ENCODE measurements around the gene XXYLT1.

The XXYLT1 gene

GRCh38 chr3:195270079-195270816 lies 711 bp downstream of the XXYLT1 start (continued):
- no peak; the same call in 1 of the 2 replicates for TF ChIP-seq CTCF (tag by site-specific recombination; IDR thresholded peaks at IDR 0.05)
- no peak for TF ChIP-seq ZNF140 (tag by site-specific recombination; IDR thresholded peaks at IDR 0.05)
- peak; percentile 25; the same call in 1 of the 2 replicates for TF ChIP-seq SCRT2 (tag by site-specific recombination; IDR thresholded peaks at IDR 0.05)
- peak; percentile 24; the same call in 1 of the 2 replicates for TF ChIP-seq SP3 (tag by site-specific recombination; IDR thresholded peaks at IDR 0.05)
- peak; percentile 46 for TF ChIP-seq ZBTB8A (tag by site-specific recombination; IDR thresholded peaks at IDR 0.05)
- TF ChIP-seq ZNF23 (tag by site-specific recombination; IDR thresholded peaks at IDR 0.05; ENCODE audit: borderline replicate concordance), result no peak
- peak; percentile 91 for TF ChIP-seq KLF9 (tag by site-specific recombination; IDR thresholded peaks at IDR 0.05; ENCODE audit: low read depth)
- TF ChIP-seq, protein P1, sequence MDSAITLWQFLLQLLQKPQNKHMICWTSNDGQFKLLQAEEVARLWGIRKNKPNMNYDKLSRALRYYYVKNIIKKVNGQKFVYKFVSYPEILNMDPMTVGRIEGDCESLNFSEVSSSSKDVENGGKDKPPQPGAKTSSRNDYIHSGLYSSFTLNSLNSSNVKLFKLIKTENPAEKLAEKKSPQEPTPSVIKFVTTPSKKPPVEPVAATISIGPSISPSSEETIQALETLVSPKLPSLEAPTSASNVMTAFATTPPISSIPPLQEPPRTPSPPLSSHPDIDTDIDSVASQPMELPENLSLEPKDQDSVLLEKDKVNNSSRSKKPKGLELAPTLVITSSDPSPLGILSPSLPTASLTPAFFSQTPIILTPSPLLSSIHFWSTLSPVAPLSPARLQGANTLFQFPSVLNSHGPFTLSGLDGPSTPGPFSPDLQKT (IDR thresholded peaks at IDR 0.05; ENCODE audit: borderline replicate concordance, low read depth, low read length), result no peak
- TF ChIP-seq ZNF146 (tag by site-specific recombination; IDR thresholded peaks at IDR 0.05), result peak; percentile 26
- TF ChIP-seq, protein P2, sequence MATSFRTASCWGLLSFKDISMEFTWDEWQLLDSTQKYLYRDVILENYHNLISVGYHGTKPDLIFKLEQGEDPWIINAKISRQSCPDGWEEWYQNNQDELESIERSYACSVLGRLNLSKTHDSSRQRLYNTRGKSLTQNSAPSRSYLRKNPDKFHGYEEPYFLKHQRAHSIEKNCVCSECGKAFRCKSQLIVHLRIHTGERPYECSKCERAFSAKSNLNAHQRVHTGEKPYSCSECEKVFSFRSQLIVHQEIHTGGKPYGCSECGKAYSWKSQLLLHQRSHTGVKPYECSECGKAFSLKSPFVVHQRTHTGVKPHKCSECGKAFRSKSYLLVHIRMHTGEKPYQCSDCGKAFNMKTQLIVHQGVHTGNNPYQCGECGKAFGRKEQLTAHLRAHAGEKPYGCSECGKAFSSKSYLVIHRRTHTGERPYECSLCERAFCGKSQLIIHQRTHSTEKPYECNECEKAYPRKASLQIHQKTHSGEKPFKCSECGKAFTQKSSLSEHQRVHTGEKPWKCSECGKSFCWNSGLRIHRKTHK (tag by site-specific recombination; IDR thresholded peaks at IDR 0.05), result no peak
- peak; percentile 71 for TF ChIP-seq ZBTB17 (tag by site-specific recombination; IDR thresholded peaks at IDR 0.05)
- TF ChIP-seq ZNF654 (tag by site-specific recombination; IDR thresholded peaks at IDR 0.05; ENCODE audit: low read depth), result no peak
- peak; percentile 65 for TF ChIP-seq ZNF335 (tag by site-specific recombination; conservative IDR thresholded peaks at IDR 0.05)
- 0 out of 2 replicates have a peak, but pooled peaks have one; percentile 30 for TF ChIP-seq ZEB2 (tag by site-specific recombination; IDR thresholded peaks at IDR 0.05)
- TF ChIP-seq ZNF670 (tag by site-specific recombination; IDR thresholded peaks at IDR 0.05; ENCODE audit: low read depth), result no peak
- TF ChIP-seq, protein P3, sequence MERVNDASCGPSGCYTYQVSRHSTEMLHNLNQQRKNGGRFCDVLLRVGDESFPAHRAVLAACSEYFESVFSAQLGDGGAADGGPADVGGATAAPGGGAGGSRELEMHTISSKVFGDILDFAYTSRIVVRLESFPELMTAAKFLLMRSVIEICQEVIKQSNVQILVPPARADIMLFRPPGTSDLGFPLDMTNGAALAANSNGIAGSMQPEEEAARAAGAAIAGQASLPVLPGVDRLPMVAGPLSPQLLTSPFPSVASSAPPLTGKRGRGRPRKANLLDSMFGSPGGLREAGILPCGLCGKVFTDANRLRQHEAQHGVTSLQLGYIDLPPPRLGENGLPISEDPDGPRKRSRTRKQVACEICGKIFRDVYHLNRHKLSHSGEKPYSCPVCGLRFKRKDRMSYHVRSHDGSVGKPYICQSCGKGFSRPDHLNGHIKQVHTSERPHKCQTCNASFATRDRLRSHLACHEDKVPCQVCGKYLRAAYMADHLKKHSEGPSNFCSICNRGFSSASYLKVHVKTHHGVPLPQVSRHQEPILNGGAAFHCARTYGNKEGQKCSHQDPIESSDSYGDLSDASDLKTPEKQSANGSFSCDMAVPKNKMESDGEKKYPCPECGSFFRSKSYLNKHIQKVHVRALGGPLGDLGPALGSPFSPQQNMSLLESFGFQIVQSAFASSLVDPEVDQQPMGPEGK (tag by site-specific recombination; IDR thresholded peaks at IDR 0.05), result peak; percentile 46; the same call in 1 of the 2 replicates
- peak; percentile 72; the same call in 1 of the 2 replicates for TF ChIP-seq ZBTB20 (tag by site-specific recombination; IDR thresholded peaks at IDR 0.05)

GRCh38 chr3:195269375-195270078 lies 1.4 kb downstream of the XXYLT1 start:
- Histone ChIP-seq H3K36me3 (ENCODE audit: control insufficient read depth in 2 of 2, insufficient read depth in 1 of 2, low read length in 2 of 2) (peaks cover 0 to 27% of the 10 kb centered on the region in 2 experiments; a peak in 1 of 3 replicates), H3K9me3 (ENCODE audit: control insufficient read depth, insufficient read depth, low read depth, low read length) (no peaks in the 10 kb centered on the region), H3K27ac (ENCODE audit: extremely low read depth, low read depth, low read length) (no peak overlapping the region), H3K4me1 (ENCODE audit: control insufficient read depth, insufficient read depth, low read length) (no peaks in the 10 kb centered on the region), H3K4me3 (ENCODE audit: low read depth, low read length) (peak overlapping the region; percentile 81)
- CTCF ChIA-PET, result interaction anchor here (0.5 to 2.9 kb wide), 9 partner anchors 8 to 675 kb away, joined by 3 to 92 read pairs (median 10); partner anchors contain the start of genes ACAP2, LSG1 and PPP1R2
- POLR2A ChIA-PET, result interaction anchor here (1.2 to 1.8 kb wide), 2 partner anchors 587 to 598 kb away, joined by 4 to 6 read pairs; no protein-coding TSS in a partner anchor
- TF ChIP-seq ZNF501 (tag by site-specific recombination; IDR thresholded peaks at IDR 0.05) (no peak), ZNF335 (tag by site-specific recombination; conservative IDR thresholded peaks at IDR 0.05) (no peak), ZNF610 (tag by site-specific recombination; IDR thresholded peaks at IDR 0.05; ENCODE audit: borderline replicate concordance) (no peak), ZNF16 (tag by site-specific recombination; IDR thresholded peaks at IDR 0.05; ENCODE audit: low read depth) (no peak), TCF7L2 (IDR thresholded peaks at IDR 0.05; ENCODE audit: borderline replicate concordance, low read depth, low read length) (no peak), ZSCAN23 (tag by site-specific recombination; IDR thresholded peaks at IDR 0.05) (no peak), ZBTB20 (tag by site-specific recombination; IDR thresholded peaks at IDR 0.05) (no peak), ZFP69B (tag by site-specific recombination; IDR thresholded peaks at IDR 0.05) (no peak), ZNF138 (tag by site-specific recombination; IDR thresholded peaks at IDR 0.05; ENCODE audit: borderline replicate concordance) (no peak), KLF10 (tag by site-specific recombination; IDR thresholded peaks at IDR 0.05) (no peak), KLF16 (tag by site-specific recombination; IDR thresholded peaks at IDR 0.05) (no peak), ZNF510 (tag by site-specific recombination; IDR thresholded peaks at IDR 0.05; ENCODE audit: insufficient replicate concordance) (no peak), SP7 (tag by site-specific recombination; IDR thresholded peaks at IDR 0.05) (no peak)

Data from HEK293 (cell line).